GM18907 (cell line): ENCODE measurements around the gene SEC24B.
"Not testable (repeated sequence)": the region's sequence is repeated elsewhere in the genome, so short reads cannot be mapped to it uniquely, and the experiment has no call there.

Experiments used
- ATAC-seq: cut with Tn5 transposase; IDR thresholded peaks from one replicate; pipeline ENCODE4 v1.9.1; 2021; ENCODE audit warnings: mild to moderate bottlenecking, moderate library complexity; ENCODE audit not compliant: unreplicated experiment

The SEC24B gene

DNA sequence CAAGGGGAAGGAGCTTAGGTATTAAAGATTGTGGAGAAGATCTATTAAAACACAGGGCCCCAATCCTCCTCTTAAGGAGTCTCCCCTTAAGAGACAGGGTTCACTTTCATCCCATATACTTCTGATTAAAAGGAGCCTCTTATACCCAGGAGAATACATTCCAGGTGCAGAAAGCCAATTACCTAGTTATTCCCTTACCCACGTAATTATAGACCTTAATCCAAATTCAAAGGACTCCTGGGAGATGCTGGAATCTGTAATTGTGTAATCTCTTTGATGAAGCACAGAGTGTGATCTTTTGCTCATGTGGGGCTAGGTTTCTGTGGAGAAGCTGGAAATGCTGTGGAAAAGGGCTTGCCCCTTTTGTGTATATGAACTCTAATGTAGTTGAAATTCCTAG is 1.4 kb upstream of the SEC24B start:
- no peak for ATAC-seq

DNA sequence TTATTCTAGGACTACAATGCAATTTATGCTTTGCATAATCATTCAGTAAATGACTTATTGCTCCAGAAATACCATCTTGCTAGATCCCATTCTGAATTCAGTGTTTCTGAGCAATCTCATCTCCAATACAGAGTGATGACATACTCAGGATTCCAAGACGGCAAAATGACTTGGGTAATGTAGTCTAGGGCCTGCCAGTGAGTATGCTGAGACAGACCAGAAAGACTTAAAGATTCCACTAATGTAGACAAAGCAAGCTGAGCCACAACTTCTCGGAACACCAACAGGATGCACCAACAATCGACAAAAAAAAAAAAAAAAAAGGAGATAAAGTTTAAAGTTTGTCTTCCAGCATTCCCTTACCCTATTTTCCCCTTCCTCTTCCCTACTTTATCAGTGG is 919 bp upstream of the SEC24B start:
- ATAC-seq: no peak

DNA sequence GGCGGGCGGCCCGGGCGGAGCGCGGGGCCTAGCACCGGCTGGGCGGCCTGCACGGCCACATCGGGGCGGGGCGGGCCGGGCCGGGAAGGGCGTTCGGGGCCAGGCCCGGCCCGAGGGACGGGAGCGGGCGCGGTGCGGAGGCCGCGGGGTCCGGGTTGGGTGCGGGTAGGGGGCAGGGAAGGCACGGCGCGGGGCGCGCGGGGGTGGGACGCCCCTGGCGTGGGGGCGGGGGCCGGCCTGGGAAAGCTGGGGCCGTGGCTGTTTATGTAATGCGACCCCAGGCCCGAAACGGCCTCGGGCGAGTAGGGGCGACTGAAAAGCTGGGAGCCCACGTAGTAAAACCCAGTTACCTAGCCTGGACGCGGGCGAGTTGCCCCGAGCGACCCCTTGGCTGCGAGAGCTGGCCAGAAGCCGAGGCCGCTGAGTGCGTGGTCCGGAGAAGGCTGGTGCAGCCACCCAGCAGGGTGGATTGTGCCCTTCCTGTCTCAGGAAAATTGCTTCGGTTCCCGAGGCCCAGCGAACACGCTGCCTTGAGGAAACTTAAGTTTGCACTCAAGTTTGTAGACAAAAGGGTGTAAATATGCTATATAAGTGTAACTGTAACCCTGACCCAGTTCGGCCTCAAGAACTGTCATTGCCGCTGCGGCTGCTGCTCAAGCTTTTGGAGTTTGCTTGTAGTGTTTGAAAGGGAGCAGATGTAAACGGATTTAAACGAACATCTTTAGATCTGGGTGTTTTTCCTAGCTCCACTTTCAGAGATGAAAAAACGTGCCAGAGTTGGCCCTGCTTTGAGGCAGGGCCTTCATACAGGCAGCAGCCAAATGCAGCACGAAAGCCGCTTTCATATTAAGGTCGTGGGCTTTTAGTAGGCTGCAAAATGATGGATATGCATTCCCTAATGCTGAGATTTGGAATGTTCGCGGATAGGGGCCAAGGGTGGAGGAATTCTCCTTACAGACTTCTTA is 674 bp downstream of the SEC24B start:
- peak; percentile 51 for ATAC-seq

DNA sequence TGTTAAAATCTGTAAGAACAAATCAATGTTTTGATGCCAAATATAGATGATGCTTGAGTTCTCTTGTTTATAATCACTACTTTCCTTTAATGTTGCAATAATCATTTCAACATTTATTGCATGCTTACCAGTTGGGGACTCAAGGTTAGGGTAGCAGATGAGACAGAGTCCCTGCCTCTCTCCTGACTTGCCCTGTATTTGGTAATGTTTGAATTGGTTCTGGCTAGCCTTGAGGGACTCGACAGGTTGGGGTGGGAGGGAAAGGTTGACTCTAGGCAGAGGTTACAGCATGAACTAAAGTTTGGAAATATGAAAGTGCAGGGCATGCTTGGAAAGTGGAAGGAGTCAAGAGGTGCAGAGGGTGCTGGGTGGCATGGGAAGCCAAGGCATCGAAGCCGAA is 2.0 kb downstream of the SEC24B start:
- no peak for ATAC-seq

DNA sequence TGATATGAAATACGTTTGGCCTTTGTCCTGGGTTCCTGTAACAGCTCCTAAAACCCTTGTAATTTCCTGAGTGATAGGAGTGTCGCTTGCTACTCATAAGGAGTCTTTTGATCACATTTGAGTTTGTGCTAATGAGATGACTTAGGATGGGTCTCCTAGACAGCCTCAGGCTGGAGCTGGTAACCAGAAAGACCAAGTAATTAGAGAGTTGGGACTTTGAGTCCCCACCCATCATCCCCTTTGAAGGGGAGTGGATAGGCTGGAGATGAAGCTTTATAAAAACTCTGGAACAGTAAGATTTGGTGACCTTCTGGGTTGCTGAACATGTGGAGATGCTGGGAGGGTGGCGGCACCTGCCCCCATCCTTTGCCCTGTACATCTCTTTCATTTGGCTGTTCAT is 2.9 kb downstream of the SEC24B start:
- no peak for ATAC-seq

DNA sequence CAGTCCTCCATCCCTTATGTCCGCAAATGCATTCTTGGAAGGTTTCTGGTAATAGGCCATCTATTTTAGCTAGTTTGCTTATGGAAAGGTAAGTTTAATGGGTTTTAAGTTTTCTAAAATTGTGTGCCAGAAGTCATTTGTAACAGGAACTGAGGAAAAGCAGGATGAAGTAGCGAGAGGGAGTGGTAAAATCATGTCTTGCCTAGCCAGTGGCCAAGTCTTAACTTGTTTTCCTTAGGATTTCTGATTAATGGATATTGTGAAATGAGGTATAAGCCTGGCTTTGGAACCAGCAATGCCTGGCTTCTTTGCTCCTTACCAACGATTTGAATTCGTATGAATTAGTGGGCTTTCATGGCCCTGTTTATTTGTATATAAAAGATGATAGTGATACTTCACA is 7.3 kb downstream of the SEC24B start:
- no peak for ATAC-seq

DNA sequence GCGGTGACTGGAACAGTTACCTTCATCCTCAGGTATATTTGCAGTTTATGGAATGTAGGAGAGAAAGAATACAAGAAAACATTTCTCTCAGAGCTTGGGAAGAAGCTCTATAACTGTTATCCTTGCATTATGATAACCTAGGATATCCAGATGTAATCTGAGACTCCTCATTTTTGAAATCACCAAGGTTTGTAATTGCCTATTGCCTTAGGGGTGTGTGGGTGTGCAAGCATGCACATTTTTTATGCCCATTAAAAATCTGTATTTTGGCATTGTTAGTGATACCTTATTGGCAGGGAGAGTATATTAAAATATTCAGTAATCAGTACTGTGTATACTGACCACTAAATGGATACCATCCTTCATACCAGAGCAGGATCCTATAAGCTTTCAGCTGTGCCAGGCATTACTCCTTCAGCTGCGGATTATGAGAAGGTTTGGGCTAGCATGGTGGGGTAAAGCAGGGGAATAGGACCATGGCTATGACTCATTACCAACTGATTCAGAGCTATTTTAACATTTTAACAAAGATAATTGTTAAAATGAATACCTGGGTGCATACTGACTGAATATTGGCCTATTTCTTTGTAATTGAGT is 8.3 kb downstream of the SEC24B start:
- ATAC-seq: no peak

DNA sequence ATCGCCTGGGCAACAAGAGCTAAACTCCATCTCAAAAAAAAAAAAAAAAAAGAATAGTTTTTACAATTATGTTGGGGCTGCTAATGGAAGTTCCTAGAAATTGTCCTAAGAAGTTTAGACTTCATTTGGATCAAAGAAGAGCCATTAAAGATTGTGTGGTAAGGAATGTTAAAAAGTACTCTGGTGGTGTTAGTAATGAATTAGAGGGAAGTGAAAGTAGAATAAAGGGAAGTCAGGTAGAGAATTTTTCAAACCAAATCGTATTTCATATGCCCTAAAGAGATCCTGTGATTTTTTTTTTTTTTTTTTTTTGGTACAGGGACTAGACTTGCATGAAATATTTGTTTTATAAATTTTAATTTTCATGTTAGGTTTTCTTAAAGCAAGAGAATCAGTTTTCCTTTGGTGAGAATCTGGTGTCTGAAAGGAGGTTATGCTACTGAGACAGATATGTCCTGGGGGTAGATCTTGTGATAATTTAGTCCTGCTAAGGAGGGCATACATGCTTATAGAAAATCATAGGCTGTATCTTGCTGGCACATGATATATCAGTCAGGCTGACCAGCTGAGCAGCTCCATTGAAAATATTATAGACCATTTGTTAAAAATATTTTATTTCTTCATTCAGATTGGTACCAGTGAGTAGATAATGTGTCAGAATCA is 10.7 kb downstream of the SEC24B start:
- peak; percentile 72 for ATAC-seq

DNA sequence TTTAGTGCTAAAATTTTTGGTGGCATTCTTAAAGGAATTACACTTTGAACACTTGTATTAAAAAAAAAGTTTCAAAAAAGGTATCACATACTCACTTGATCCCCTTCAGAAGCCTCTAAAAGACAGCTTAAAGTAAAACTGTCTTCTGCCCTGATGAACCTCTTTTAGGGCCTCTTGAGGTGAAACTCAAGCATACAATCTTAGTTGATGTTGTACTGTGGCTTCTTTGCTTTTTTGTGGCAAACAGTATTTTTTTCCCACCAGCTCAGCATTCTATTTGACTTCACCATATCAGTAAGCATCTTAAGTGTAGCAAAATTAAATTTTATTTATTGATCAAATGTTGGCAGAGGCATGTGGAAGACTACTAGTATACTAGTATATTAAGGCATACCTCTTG is 13.7 kb downstream of the SEC24B start:
- no peak for ATAC-seq

DNA sequence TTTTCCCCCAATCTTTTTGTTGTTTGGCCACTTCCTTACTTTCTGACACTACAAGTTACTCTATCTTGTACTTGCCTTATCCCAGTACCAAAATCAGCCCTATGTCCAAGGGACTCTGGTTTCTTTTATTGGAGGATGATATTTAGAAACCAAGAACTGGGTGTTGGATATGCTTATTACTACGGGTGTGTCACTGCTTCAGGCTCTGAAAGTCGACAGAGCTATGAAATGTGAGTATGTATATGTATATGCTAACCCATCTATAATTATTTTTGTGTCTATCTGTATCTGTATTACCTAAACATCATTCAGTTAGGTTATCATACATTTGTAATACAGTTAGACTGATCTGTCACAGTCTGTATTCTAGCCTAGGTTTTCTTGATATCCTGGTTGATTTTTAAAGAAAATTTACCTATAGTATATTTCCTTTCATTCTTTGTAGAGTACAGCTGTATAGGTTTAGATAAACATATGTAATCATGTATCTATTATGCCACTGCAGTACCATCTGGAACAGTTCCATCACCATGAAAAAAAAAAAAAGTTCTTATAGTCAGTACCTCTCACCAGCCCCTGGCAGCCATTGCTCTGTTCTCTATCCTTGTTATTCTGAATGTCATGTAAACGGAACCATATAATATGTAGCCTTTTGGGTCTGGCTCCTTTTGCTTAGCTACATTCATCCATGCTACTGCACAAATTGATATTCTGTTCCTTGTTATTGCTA is 18.1 kb downstream of the SEC24B start:
- no peak for ATAC-seq

DNA sequence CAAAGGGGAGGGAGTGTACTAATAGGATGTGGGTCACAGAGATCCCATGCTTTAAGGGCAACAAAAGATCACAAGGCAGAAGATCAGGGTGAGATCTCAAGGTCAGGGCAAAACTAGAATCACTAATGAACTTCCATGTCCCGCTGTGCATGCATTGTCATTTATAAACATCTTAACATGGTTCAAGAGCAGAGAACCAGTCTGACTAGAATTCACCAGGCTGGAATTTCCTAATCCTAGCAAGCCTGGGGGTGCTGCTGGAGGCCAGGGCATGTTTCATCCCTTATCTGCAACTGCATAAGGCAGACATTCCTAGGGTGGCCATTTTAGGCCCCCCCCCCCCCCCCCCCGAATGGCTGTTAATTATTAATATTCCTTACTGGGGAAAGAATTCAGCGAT is 19.5 kb downstream of the SEC24B start:
- ATAC-seq: not testable (repeated sequence)

DNA sequence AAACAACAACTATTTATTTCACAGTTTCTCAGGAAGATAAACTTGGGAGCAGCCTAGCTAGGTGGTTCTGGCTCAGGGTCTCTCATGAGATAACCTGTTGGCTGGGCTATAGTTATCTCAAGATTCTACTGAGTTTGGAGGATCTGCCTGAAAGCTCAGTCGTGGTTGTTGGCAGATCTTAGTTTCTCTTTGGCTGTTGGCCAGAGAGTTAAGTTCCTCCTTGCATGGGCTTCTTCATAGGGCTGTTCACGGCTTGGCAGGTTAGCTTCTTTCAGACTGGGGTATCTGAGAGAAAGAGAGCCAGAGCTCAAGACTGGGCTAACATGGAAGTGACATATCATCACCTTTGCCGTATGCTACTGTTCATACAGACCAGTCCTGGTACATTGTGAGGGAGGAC is 28.7 kb downstream of the SEC24B start:
- ATAC-seq: no peak

DNA sequence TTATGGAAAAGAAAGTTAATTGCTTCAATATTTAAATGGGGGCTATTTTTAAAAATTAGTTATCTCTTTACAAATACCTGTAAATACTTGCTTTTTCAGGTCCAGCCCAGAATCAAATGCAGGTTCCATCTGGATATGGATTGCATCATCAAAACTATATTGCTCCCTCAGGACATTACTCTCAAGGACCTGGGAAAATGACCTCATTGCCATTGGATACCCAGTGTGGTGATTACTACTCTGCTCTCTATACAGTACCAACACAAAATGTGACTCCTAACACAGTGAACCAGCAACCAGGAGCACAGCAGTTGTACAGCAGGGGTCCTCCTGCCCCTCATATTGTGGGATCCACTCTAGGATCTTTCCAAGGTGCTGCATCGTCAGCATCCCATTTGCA is 29.2 kb downstream of the SEC24B start:
- no peak for ATAC-seq

DNA sequence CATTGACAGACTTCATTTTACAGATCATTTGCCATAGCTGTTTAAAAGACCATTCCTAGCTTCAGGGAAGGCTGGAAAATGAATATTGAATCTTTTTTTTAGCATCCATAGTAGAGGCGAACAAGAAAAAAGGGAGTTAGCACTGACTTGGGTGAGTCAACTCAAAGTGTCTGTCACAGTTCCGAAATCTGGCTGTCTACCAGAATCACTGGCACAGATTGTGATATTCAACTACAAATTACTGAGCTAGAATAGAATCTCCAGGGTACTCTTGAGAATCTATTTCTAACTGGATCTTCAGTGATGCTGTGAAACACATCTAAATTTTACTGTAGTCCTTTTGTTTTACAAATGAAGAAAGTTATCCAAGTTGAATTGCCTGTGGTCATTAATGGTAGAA is 31.5 kb downstream of the SEC24B start:
- no peak for ATAC-seq

DNA sequence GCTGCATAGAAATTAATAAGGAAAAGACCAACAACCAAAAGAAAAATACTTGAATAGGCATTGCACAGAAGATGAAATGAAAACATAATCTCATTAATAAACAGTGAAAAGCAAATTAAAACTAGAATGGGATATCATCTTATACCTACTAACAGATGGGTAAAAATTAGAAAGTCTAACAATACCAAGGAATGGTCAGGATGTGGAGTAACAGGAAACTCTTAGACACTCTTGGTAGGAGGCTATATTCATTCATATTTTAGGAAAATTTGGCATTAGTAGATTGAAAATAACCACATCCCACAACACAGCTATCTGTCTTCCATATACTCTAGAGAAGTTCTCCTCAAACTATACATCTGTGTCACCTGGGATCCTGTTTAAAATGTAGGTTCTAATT is 36.3 kb downstream of the SEC24B start:
- no peak for ATAC-seq

DNA sequence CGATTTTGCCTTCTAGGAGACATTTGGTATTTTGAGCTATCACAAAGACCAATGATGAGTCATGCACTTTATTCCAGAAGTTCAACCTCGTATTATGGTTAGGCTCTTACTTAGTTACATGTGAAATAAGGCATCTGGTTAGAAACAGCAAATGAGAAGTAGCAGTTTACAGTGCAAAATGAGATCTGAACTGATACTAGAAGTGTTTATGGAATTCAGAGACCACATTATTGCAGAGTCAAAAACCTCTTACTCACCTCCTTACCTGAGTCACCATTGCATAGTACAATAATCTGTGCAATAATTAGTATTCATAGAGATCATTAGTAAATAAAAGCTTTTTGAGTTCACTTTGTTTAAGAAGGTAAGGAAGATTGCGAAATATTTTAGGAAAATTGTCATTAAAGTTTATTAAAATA is 38.7 kb downstream of the SEC24B start:
- ATAC-seq: no peak

DNA sequence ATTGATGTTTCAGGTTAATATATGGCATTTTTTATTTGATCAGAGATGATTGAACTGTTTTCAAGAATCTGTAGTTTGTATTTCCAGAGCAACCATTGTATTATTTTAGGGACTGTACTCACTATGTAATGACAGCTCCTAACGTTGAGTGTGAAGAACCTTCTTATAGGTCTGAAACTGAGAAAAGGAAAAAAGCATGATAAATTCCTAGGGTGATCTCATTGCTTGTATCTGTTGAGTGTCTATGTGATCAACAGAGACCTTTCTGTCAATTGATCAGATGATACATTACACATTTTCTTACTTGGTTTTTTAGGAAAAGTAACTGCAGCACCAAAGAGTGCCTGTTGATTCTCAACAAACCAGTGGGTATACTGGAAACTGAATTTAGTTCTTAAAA is 40.2 kb downstream of the SEC24B start:
- no peak for ATAC-seq

DNA sequence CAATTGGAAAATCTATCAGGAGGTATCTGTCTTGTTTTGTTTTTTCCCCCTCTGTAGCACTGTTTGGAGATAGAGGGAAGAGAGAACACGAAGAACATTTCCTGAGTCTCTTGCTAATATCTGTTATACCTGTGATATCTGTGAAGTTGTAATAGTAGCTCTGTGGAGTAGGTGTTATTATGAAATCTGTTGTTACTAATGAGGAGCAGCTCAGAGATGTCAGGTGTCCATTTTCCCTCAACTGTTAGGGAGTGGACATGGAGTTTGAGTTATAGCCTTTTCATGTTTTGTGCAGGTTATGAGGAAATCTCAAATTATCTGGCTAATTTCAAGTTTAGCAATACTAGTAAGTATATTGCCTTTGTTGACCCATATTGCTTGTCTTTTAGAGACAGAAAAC is 52.4 kb downstream of the SEC24B start:
- no peak for ATAC-seq

DNA sequence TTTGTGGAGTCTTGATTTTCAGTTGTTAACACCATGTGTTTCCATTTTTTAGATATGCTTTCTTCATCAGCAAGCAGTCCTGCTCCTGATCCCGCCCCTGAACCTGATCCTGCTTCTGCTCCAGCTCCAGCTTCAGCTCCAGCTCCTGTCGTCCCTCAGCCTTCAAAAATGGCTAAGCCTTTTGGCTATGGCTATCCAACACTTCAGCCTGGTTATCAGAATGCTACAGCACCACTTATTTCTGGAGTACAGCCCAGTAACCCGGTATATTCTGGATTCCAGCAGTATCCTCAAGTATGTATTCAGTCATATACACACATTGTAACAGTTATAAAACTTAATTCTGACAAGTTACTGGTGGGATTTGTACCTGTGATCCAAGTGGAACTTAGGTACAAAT is 60.9 kb downstream of the SEC24B start:
- no peak for ATAC-seq

DNA sequence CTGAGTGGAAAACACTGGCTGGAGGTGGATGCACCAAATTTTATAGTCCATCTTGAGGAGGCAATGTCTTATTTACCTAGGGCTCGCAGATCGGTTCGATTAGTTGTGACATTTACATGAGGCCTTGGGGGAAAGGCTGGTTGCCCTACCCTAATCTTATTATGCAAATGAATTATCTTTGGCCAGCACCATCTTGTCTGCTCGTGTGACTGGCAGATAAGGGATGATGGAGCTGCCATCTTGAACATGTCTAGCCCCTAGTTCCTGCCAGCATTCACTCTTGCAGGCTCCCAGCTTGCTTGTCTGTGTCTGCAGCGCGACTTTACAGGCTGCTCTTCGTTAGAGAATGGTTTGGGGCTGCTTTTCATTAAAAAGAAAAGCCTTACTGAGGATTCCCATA is 61.9 kb downstream of the SEC24B start:
- no peak for ATAC-seq

DNA sequence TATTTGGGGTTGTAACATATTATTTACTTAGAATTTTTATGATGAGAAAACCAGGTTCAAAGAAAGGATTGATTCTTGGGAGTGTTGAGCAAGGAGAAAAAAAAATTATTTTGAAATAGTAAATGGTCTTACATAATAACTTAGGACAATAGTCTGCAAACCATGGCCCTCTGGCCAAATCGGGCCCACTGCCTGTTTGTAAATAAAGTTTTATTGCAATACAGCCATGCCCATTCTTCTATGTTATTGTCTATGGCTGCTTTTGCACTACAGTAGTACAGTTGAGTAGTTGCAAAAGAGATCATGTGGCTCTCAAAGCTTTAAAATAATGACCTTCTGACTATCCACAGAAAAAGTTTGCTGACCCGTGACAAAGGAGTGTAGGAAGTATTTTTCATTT is 63.3 kb downstream of the SEC24B start:
- ATAC-seq: no peak
